H1 (cell line): ENCODE results near the gene CLEC1A. TPM values are rescaled to one million over a fixed set of nuclear protein-coding genes. Genes with fewer than 3 reads are reported as not detected.

Experiments
- CTCF ChIA-PET: fragments of 300-600 bp; sonication (Branson Sonifier 250); formaldehyde crosslinking; loops from one replicate; lab custom pipeline; 2021; ENCODE audit not compliant: partially characterized antibody; lab: Charles Lee
- POLR2A ChIA-PET: fragments of 300-600 bp; sonication (Branson Sonifier 250); formaldehyde crosslinking; loops from one replicate; lab custom pipeline; 2021; ENCODE audit warnings: inconsistent platforms; ENCODE audit not compliant: partially characterized antibody; lab: Charles Lee
- DNase-seq, 2 experiments: peaks; one replicate each; pipeline versions ENCODE4 v3.0.0 to v3.0.0-alpha.2; 2010 to 2022; ENCODE audit warnings: low spot score in 2 of 2, low read depth in 1 of 2, mixed read lengths in 1 of 2
- FAIRE-seq: peaks from 2 replicates; lab custom pipeline; 2011; peaks lifted over from hg19 to GRCh38; lab: Jason Lieb, UNC
- H2AFZ ChIP-seq: 2 replicates; pipeline ENCODE4 v1.8.1; 2012; ENCODE audit warnings: low read length, inconsistent platforms
- H2AK5ac ChIP-seq: 2 replicates; pipeline ENCODE4 v1.6.1; 2013; ENCODE audit warnings: low read depth, low read length
- H2BK120ac ChIP-seq: replicated peaks from 2 replicates; pipeline ENCODE3; 2013; ENCODE audit warnings: low read depth, low read length, inconsistent platforms
- H2BK12ac ChIP-seq: 2 replicates; pipeline ENCODE4 v1.6.1; 2013; ENCODE audit warnings: low read depth, low read length
- H2BK15ac ChIP-seq: 2 replicates; pipeline ENCODE4 v1.6.1; 2013; ENCODE audit warnings: low read length
- H2BK20ac ChIP-seq: 2 replicates; pipeline ENCODE4 v1.6.1; 2013; ENCODE audit warnings: low read length
- H2BK5ac ChIP-seq: 2 replicates; pipeline ENCODE4 v1.6.1; 2013; ENCODE audit warnings: low read depth, low read length
- H3K14ac ChIP-seq: 2 replicates; pipeline ENCODE4 v1.6.1; 2013; ENCODE audit warnings: inconsistent platforms; ENCODE audit not compliant: insufficient read length
- H3K18ac ChIP-seq: 2 replicates; pipeline ENCODE4 v1.6.1; 2013; ENCODE audit warnings: low read length; ENCODE audit errors: extremely low read depth
- H3K23ac ChIP-seq: 2 replicates; pipeline ENCODE4 v1.6.1; 2013; ENCODE audit warnings: inconsistent platforms; ENCODE audit not compliant: insufficient read length
- H3K23me2 ChIP-seq: 2 replicates; pipeline ENCODE4 v1.6.1; 2013; ENCODE audit warnings: low read depth, low read length
- H3K27ac ChIP-seq: 2 replicates; pipeline ENCODE4 v1.6.1; 2011; ENCODE audit warnings: low read depth, low read length, inconsistent platforms
- H3K27me3 ChIP-seq, 4 experiments: replicated peaks in 1 of 4; 1 replicate in 1 of 4; 2 replicates in 3 of 4; pipeline versions ENCODE4 v1.6.1 to v1.8.1; 2011 to 2013; ENCODE audit warnings: low read length in 3 of 4, mild to moderate bottlenecking in 3 of 4, inconsistent platforms in 2 of 4, mixed read lengths in 2 of 4, moderate library complexity in 1 of 4; ENCODE audit not compliant: control insufficient read depth in 3 of 4, insufficient read depth in 3 of 4; ENCODE audit errors: extremely low read depth in 1 of 4
- H3K36me3 ChIP-seq, 4 experiments: 2 replicates each; pipeline versions ENCODE4 v1.6.1 to v1.8.1; 2011 to 2013; ENCODE audit warnings: mild to moderate bottlenecking in 4 of 4, low read length in 3 of 4, moderate library complexity in 2 of 4, control low read depth in 1 of 4, inconsistent platforms in 1 of 4; ENCODE audit not compliant: insufficient read depth in 4 of 4, control insufficient read depth in 2 of 4
- H3K4ac ChIP-seq: replicated peaks from 2 replicates; pipeline ENCODE3; 2013; ENCODE audit warnings: low read length, low read depth, mixed read lengths, inconsistent platforms; ENCODE audit not compliant: insufficient read length
- H3K4me1 ChIP-seq, 4 experiments: replicated peaks in 1 of 4; 1 replicate in 1 of 4; 2 replicates in 3 of 4; pipeline versions ENCODE4 v1.6.1 to v1.8.1; 2011 to 2013; ENCODE audit warnings: low read length in 3 of 4, inconsistent platforms in 2 of 4, mixed read lengths in 1 of 4; ENCODE audit not compliant: insufficient read depth in 4 of 4, control insufficient read depth in 3 of 4
- H3K4me2 ChIP-seq, 2 experiments: 2 replicates each; pipeline versions ENCODE4 v1.6.1 to v1.8.1; 2011 to 2013; ENCODE audit warnings: low read depth in 2 of 2, low read length in 2 of 2, control low read depth in 1 of 2, inconsistent platforms in 1 of 2, mild to moderate bottlenecking in 1 of 2; ENCODE audit not compliant: insufficient read depth in 1 of 2
- H3K4me3 ChIP-seq, 4 experiments: fragments of 200-600, 300-600 bp in 1 of 4; sonication (generic), shearing (Covaris generic), sonication (Bioruptor Twin) in 1 of 4; 2 replicates each; pipeline versions ENCODE4 v1.5.1 to v1.8.1; 2011 to 2016; ENCODE audit warnings: low read length in 4 of 4, low read depth in 3 of 4, control low read depth in 2 of 4, inconsistent platforms in 2 of 4, mild to moderate bottlenecking in 2 of 4, mixed read lengths in 1 of 4, moderate library complexity in 1 of 4; ENCODE audit not compliant: insufficient read depth in 2 of 4; ENCODE audit errors: extremely low read depth in 1 of 4
- H3K56ac ChIP-seq: replicated peaks from 2 replicates; pipeline ENCODE3; 2013; ENCODE audit warnings: low read depth, mild to moderate bottlenecking, mixed read lengths, low read length, inconsistent platforms; ENCODE audit not compliant: insufficient read length
- H3K79me1 ChIP-seq: 2 replicates; pipeline ENCODE4 v1.6.1; 2013; ENCODE audit warnings: low read depth, low read length, control low read depth
- H3K79me2 ChIP-seq, 2 experiments: 2 replicates each; pipeline versions ENCODE4 v1.6.1 to v1.8.1; 2012 to 2013; ENCODE audit warnings: low read length in 2 of 2, mild to moderate bottlenecking in 2 of 2, inconsistent platforms in 1 of 2; ENCODE audit not compliant: insufficient read depth in 2 of 2, control insufficient read depth in 1 of 2
- H3K9ac ChIP-seq, 4 experiments: replicated peaks in 1 of 4; 1 replicate in 1 of 4; 2 replicates in 3 of 4; pipeline versions ENCODE4 v1.6.1 to v1.8.1; 2011 to 2013; ENCODE audit warnings: low read depth in 3 of 4, low read length in 3 of 4, control low read depth in 2 of 4, mild to moderate bottlenecking in 2 of 4, moderate library complexity in 2 of 4, inconsistent platforms in 1 of 4; ENCODE audit errors: extremely low read depth in 1 of 4
- H3K9me3 ChIP-seq, 2 experiments: 2 replicates each; pipeline versions ENCODE4 v1.6.1 to v1.8.1; 2012 to 2013; ENCODE audit warnings: mild to moderate bottlenecking in 2 of 2, moderate library complexity in 2 of 2, control low read depth in 1 of 2, inconsistent platforms in 1 of 2, low read depth in 1 of 2, low read length in 1 of 2, mixed read lengths in 1 of 2; ENCODE audit not compliant: insufficient read depth in 2 of 2
- H4K20me1 ChIP-seq, 2 experiments: replicated peaks in 1 of 2; 2 replicates each; pipeline versions ENCODE3 to v1.8.1; 2011 to 2013; ENCODE audit warnings: inconsistent platforms in 2 of 2, low read length in 2 of 2, mild to moderate bottlenecking in 1 of 2; ENCODE audit not compliant: insufficient read depth in 2 of 2, control insufficient read depth in 1 of 2
- H4K5ac ChIP-seq: 2 replicates; pipeline ENCODE4 v1.6.1; 2013; ENCODE audit warnings: low read length, low read depth, mixed read lengths, inconsistent platforms; ENCODE audit not compliant: insufficient read length
- H4K8ac ChIP-seq: 2 replicates; pipeline ENCODE4 v1.8.0; 2013; ENCODE audit warnings: mild to moderate bottlenecking, moderate library complexity, low read length, inconsistent platforms; ENCODE audit not compliant: insufficient read depth; ENCODE audit errors: extremely low read depth
- H4K91ac ChIP-seq: replicated peaks from 2 replicates; pipeline ENCODE3; 2013; ENCODE audit warnings: low read length, mixed read lengths, inconsistent platforms; ENCODE audit not compliant: insufficient read length
- ATF2 ChIP-seq: IDR thresholded peaks from 2 replicates; pipeline ENCODE4 v1.6.1; 2012; ENCODE audit warnings: low read length, inconsistent platforms
- ATF3 ChIP-seq: IDR thresholded peaks from 2 replicates; pipeline ENCODE4 v1.6.1; 2011; ENCODE audit warnings: low read depth, mild to moderate bottlenecking, low read length; ENCODE audit not compliant: insufficient read depth
- BCL11A ChIP-seq, 2 experiments: IDR thresholded peaks; one replicate each; pipeline ENCODE4 v1.6.1; 2011; ENCODE audit warnings: low read depth in 2 of 2, low read length in 2 of 2, mild to moderate bottlenecking in 2 of 2
- CTCF ChIP-seq, 3 experiments: IDR thresholded peaks; 1 replicate in 2 of 3; 2 replicates in 1 of 3; pipeline versions ENCODE4 v1.5.1 to v1.6.1; 2011; ENCODE audit warnings: low read length in 3 of 3, mild to moderate bottlenecking in 3 of 3, inconsistent platforms in 2 of 3, low read depth in 1 of 3, moderate library complexity in 1 of 3; ENCODE audit not compliant: insufficient read depth in 1 of 3; ENCODE audit errors: control extremely low read depth in 1 of 3
- RAD21 ChIP-seq, 2 experiments: IDR thresholded peaks in 1 of 2; conservative IDR thresholded peaks in 1 of 2; 2 replicates each; pipeline ENCODE4 v1.6.1; 2011; ENCODE audit warnings: low read depth in 2 of 2, low read length in 2 of 2, improper control_type of control experiment in 1 of 2, inconsistent platforms in 1 of 2, mild to moderate bottlenecking in 1 of 2, moderate library complexity in 1 of 2
- RBBP5 ChIP-seq: IDR thresholded peaks from 2 replicates; pipeline ENCODE4 v1.7.1; 2012; ENCODE audit warnings: low read depth, mild to moderate bottlenecking, inconsistent platforms, low read length, moderate library complexity, borderline replicate concordance
- SAP30 ChIP-seq: fragments of 300-600 bp; sonication (generic); IDR thresholded peaks from 2 replicates; pipeline ENCODE4 v1.7.1; 2012; ENCODE audit warnings: low read length, moderate library complexity, mild to moderate bottlenecking, inconsistent platforms; ENCODE audit not compliant: insufficient read depth, insufficient replicate concordance
- SRF ChIP-seq: IDR thresholded peaks from 2 replicates; pipeline ENCODE4 v1.6.1; 2011; ENCODE audit warnings: mild to moderate bottlenecking, low read depth, low read length, moderate library complexity
- TAF7 ChIP-seq: optimal IDR thresholded peaks from 2 replicates; pipeline ENCODE3; 2011; ENCODE audit warnings: low read depth, mild to moderate bottlenecking, inconsistent platforms, low read length, moderate library complexity, borderline replicate concordance
- polyA plus RNA-seq, 7 experiments: library from polyadenylated mRNA; depleted of rRNA in 3 of 7; stranded (reverse) in 5 of 7; unstranded in 2 of 7; fragments of >200 nt in 5 of 7; fragments of 200-250 nt in 2 of 7; gene quantifications; 1 replicate in 5 of 7; 2 replicates in 1 of 7; 4 replicates in 1 of 7; pipeline versions ENCODE4 v1.2.1 to v1.2.3, GENCODE V29; 2011 to 2013; ENCODE audit warnings: missing spikeins in 2 of 7, mixed read lengths in 2 of 7
- total RNA-seq: library from RNA; stranded (reverse); fragmentation: NEBNext Ultra II Directional; extraction: Animal tissue kit (Norgen Biotek cat#: 25700); gene quantifications from 2 replicates; pipeline ENCODE4 v1.2.1, GENCODE V29; 2021

Gene CLEC1A
- total and polyA plus RNA-seq, 2 of the 8 experiments (the other 6 are each of a cell fraction or from before 2014, with no cell fraction given), result 0.20 TPM; not detected in 1

- H2BK15ac ChIP-seq, result no peak overlapping the region
- no peaks in the 10 kb centered on the region for H3K23me2 ChIP-seq
- no peak overlapping the region for H2AK5ac ChIP-seq
- no peak overlapping the region for H3K4me3 ChIP-seq
- no peak overlapping the region for H4K5ac ChIP-seq
- H3K79me1 ChIP-seq, result no peaks in the 10 kb centered on the region
- H3K56ac ChIP-seq, result no peak overlapping the region
- H2BK120ac ChIP-seq, result no peak overlapping the region
- no peak overlapping the region for H4K8ac ChIP-seq
- H2BK12ac ChIP-seq, result no peak overlapping the region
- H3K9ac ChIP-seq, result no peak overlapping the region
- CTCF ChIA-PET, result no interaction called here
- no peak overlapping the region for H4K91ac ChIP-seq
- no peak overlapping the region for H2BK5ac ChIP-seq
- H3K23ac ChIP-seq, result no peak overlapping the region
- H3K18ac ChIP-seq, result no peak overlapping the region
- POLR2A ChIA-PET, result no interaction called here
- no peaks in the 10 kb centered on the region for H3K36me3 ChIP-seq
- no peaks in the 10 kb centered on the region for H4K20me1 ChIP-seq
- DNase-seq (no peak), FAIRE-seq (no peak)
- no peak overlapping the region for H3K14ac ChIP-seq
- no peaks in the 10 kb centered on the region for H3K27me3 ChIP-seq
- H3K9me3 ChIP-seq, result no peaks in the 10 kb centered on the region
- no peak overlapping the region for H2AFZ ChIP-seq
- H3K4me2 ChIP-seq, result no peak overlapping the region
- H3K4ac ChIP-seq, result no peak overlapping the region
- no peak overlapping the region for H2BK20ac ChIP-seq
- no peak overlapping the region for H3K27ac ChIP-seq
- H3K79me2 ChIP-seq, result no peaks in the 10 kb centered on the region
- no peaks in the 10 kb centered on the region for H3K4me1 ChIP-seq
- TF ChIP-seq TAF7 (no peak), CTCF (IDR thresholded peaks at IDR 0.05; ENCODE audit: control extremely low read depth in 1 of 3, insufficient read depth in 1 of 3, low read depth in 1 of 3, low read length in 3 of 3) (no peak), SRF (no peak), SAP30 (no peak), BCL11A (IDR thresholded peaks at IDR 0.05; ENCODE audit: low read depth in 2 of 2, low read length in 2 of 2) (no peak), RAD21 (IDR thresholded peaks at IDR 0.05 in 1 of 2, conservative IDR thresholded peaks at IDR 0.05 in 1 of 2; ENCODE audit: low read depth in 2 of 2, low read length in 2 of 2) (no peak), ATF3 (no peak), RBBP5 (no peak), ATF2 (no peak)
These were observed 23.3 kb downstream of the CLEC1A start for GRCh38 chr12:10075451-10075850.
